ENCODE results near the gene ASRGL1. TPM values are rescaled to one million over a fixed set of nuclear protein-coding genes. Genes with fewer than 3 reads are reported as not detected.

Gene ASRGL1
- total RNA-seq = 0.09 and 0.32 TPM in 2 replicates

GRCh38 chr11:62337303-62338181 is at the start of gene ASRGL1:
TSS of gene ASRGL1 (plus strand) at chr11:62337448. CDS start at chr11:62337978, 530 bp downstream.

GRCh38 chr11:62298975-62299374 is 38.3 kb upstream of the ASRGL1 start, which contains the start of gene SCGB1D4:
TSS of gene SCGB1D4 (minus strand) at chr11:62299075. CDS start at chr11:62299010, 65 bp downstream.

GRCh38 chr11:62418733-62419132 is 81.5 kb downstream of the ASRGL1 start, which contains the start of gene SCGB1A1:
TSS of gene SCGB1A1 (plus strand) at chr11:62419033. CDS start at chr11:62419096, 63 bp downstream.

Other genes with a start within 250 kb of the ASRGL1 start
- 4.5 and 6.6 TPM in 2 replicates for gene INCENP, start 213.4 kb upstream of the ASRGL1 start, total RNA-seq
- gene SCGB1D1, start 147.2 kb upstream of the ASRGL1 start, total RNA-seq = not detected in 2 replicates
- not detected in 2 replicates for gene SCGB2A1, start 128.8 kb upstream of the ASRGL1 start, total RNA-seq
- not detected in 2 replicates for gene SCGB1D2, start 95.2 kb upstream of the ASRGL1 start, total RNA-seq
- gene SCGB2A2, start 67.3 kb upstream of the ASRGL1 start, total RNA-seq = not detected in 2 replicates
- not detected in 2 replicates for gene SCGB1D4, start 38.4 kb upstream of the ASRGL1 start, total RNA-seq
- gene SCGB1A1, start 81.6 kb downstream of the ASRGL1 start, total RNA-seq = not detected in 2 replicates
- gene AHNAK, start 209.4 kb downstream of the ASRGL1 start, total RNA-seq = 361 and 516 TPM in 2 replicates
- gene EEF1G, start 236.4 kb downstream of the ASRGL1 start, total RNA-seq = 1,318 and 1,601 TPM in 2 replicates